Psoas muscle (tissue), 8 donors: Measurements from ENCODE around the gene CCAR1. TPM values are rescaled to one million over a fixed set of nuclear protein-coding genes. Genes with fewer than 3 reads are reported as not detected.

Source experiments
- ATAC-seq, 4 donors: fragments of 200-7000 bp; cut with Tn5 transposase; one replicate each; pipeline ENCODE4 v1.9.1; 2020; ENCODE audit warnings: moderate library complexity in 3 of 4, mild to moderate bottlenecking in 2 of 4
- DNase-seq, 2 donors: peaks; one replicate each; pipeline ENCODE4 v3.0.0-alpha.2; 2020
- H3K27ac ChIP-seq: fragments of 200-600 bp; one replicate; pipeline ENCODE4 v1.8.0; 2022
- H3K27me3 ChIP-seq, 3 donors: fragments of 200-600 bp in 1 of 3; one replicate each; pipeline versions ENCODE4 v1.6.1 to v1.8.0; 2013 to 2022; ENCODE audit warnings: low read length in 2 of 3, mild to moderate bottlenecking in 2 of 3, moderate library complexity in 1 of 3; ENCODE audit not compliant: insufficient read depth in 3 of 3
- H3K36me3 ChIP-seq, 2 donors: fragments of 200-600 bp in 1 of 2; one replicate each; pipeline versions ENCODE4 v1.6.1 to v1.8.0; 2013 to 2022; ENCODE audit warnings: low read depth in 1 of 2, mild to moderate bottlenecking in 1 of 2, moderate library complexity in 1 of 2; ENCODE audit not compliant: insufficient read depth in 1 of 2
- H3K4me1 ChIP-seq: fragments of 200-600 bp; one replicate; pipeline ENCODE4 v1.8.0; 2022
- H3K4me3 ChIP-seq: fragments of 200-600 bp; one replicate; pipeline ENCODE4 v1.8.0; 2022; ENCODE audit warnings: mild to moderate bottlenecking
- H3K9me3 ChIP-seq: fragments of 200-600 bp; one replicate; pipeline ENCODE4 v1.8.0; 2022
- WGBS, 3 donors: extraction: QIAGEN DNeasy Blood & Tissue Kit; methylation state at CpG; one replicate each; pipeline versions ENCODE4 v1.1.6 to v1.1.7; 2013; 5-methylcytosine and 5-hydroxymethylcytosine counted together
- intact Hi-C, 2 donors: fragments of 100-400 bp; cut with DNase I; formaldehyde crosslinking; loops; one replicate each; pipeline versions ENCODE4 v1.11.0 to v1.14.2; 2022
- polyA plus RNA-seq, 3 donors: library from polyadenylated mRNA; stranded (reverse); fragments of 200-250 nt; gene quantifications; one replicate each; pipeline ENCODE4 v1.2.3, GENCODE V29; 2013
- total RNA-seq, 4 donors: library from RNA; stranded (reverse); fragmentation: NEBNext Ultra II Directional in 2 of 4; extraction: Animal tissue kit (Norgen Biotek cat#: 25700) in 2 of 4; gene quantifications; one replicate each; pipeline versions ENCODE4 v1.2.1 to v1.2.4, GENCODE V29; 2021 to 2023
- TF ChIP-seq, protein P1 (sequence below): fragments of 200-600 bp; IDR thresholded peaks from one replicate; pipeline ENCODE4 v1.8.0; 2022; ENCODE audit warnings: antibody characterized with exemption
- donor health status: healthy with polysubstance abuse.
- donor health status: DM: no; HTN: no; CAD: no; lungs with moderate emphysema.
- donor health status: Bipolar disorder and iron deficiency.
- donor health status: healthy.
- donor health status: DM: yes; HTN: yes; CAD: no.
- donor health status: DM: no; HTN: no; CAD: no.
- donor health status: DM: no; HTN: no; CAD: no.
- donor health status: DM: yes; HTN: yes; CAD: no.

CCAR1 gene
- total and polyA plus RNA-seq, 7 donors = 22.1 to 52.8 (median 31.0) TPM

DNA sequence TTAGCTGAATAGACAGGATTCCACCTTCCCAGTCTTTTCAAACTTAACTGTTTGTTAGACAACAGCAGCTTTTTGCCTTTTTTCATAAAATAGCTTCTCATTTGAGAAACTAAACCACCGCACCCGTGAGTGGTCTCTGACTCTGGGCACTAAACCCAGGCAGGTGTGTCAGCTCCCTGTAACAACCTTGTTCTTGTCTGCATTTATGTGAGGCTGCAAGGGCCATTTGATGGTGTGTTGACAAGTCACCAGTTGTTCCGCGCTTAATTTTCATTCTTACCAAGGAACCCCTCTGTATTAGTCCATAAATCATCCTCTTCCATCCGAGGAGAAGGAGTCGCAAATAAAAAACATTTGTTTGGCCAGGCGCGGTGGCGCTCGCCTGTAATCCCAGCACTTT is 107.8 kb downstream of the CCAR1 start:
- no peaks in the 10 kb centered on the region for H3K9me3 ChIP-seq
- DNase-seq (no peak), ATAC-seq (no peak)
- peaks cover 3% of the 10 kb centered on the region for H3K4me1 ChIP-seq
- TF ChIP-seq, protein P1, sequence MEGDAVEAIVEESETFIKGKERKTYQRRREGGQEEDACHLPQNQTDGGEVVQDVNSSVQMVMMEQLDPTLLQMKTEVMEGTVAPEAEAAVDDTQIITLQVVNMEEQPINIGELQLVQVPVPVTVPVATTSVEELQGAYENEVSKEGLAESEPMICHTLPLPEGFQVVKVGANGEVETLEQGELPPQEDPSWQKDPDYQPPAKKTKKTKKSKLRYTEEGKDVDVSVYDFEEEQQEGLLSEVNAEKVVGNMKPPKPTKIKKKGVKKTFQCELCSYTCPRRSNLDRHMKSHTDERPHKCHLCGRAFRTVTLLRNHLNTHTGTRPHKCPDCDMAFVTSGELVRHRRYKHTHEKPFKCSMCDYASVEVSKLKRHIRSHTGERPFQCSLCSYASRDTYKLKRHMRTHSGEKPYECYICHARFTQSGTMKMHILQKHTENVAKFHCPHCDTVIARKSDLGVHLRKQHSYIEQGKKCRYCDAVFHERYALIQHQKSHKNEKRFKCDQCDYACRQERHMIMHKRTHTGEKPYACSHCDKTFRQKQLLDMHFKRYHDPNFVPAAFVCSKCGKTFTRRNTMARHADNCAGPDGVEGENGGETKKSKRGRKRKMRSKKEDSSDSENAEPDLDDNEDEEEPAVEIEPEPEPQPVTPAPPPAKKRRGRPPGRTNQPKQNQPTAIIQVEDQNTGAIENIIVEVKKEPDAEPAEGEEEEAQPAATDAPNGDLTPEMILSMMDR = no peak
- H3K4me3 ChIP-seq = no peak overlapping the region
- WGBS, 3 donors = 82 to 86% (median 83%) methylated on average over 10 of the region's 10 CpGs
- peaks cover 0 to 2% (median 0%) of the 10 kb centered on the region in 3 donors for H3K27me3 ChIP-seq
- no peak overlapping the region for H3K27ac ChIP-seq
- intact Hi-C loops = no loop called here
- H3K36me3 ChIP-seq = no peaks in the 10 kb centered on the region

GRCh38 chr10:68829521-68829920 is 108.5 kb downstream of the CCAR1 start:
- Histone ChIP-seq H3K4me1 (peaks cover 3% of the 10 kb centered on the region), H3K27me3 (peaks cover 0 to 2% (median 0%) of the 10 kb centered on the region in 3 donors), H3K36me3 (no peaks in the 10 kb centered on the region), H3K27ac (no peak overlapping the region), H3K4me3 (no peak overlapping the region), H3K9me3 (no peaks in the 10 kb centered on the region)
- TF ChIP-seq, protein P1 = no peak
- intact Hi-C loops = no loop called here
- ATAC-seq (no peak), DNase-seq (no peak)
- 45 to 53% (median 46%) methylated on average over 6 of the region's 6 CpGs for WGBS, 3 donors

DNA sequence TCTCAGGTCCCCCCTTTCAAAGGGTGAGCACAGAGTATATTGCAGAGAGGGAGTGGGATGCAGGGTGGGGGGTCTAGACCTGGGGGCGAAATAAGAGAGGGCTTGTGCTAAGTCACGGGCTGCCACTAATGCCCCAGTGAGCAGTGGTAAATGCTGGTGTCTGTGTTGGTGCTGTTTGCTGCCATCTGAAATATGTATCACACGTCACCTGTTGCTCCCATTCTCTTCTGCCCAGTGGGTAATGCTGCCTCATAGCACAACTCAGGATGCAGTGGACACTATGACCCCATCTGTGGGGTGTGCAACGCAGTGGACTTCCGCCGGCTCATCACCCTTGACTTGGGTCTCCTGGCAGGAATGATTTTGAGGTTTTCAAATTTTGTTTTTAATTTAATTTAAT is 108.9 kb downstream of the CCAR1 start:
- DNase-seq (no peak), ATAC-seq (no peak)
- Histone ChIP-seq H3K4me1 (peaks cover 3% of the 10 kb centered on the region), H3K4me3 (no peak overlapping the region), H3K9me3 (no peaks in the 10 kb centered on the region), H3K36me3 (no peaks in the 10 kb centered on the region), H3K27ac (no peak overlapping the region), H3K27me3 (peaks cover 0 to 2% (median 0%) of the 10 kb centered on the region in 3 donors)
- TF ChIP-seq, protein P1 = no peak
- 72 to 81% (median 76%) methylated on average over 6 of the region's 6 CpGs for WGBS, 3 donors
- intact Hi-C loops = no loop called here

GRCh38 chr10:68831961-68832455 is 111.0 kb downstream of the CCAR1 start:
- Histone ChIP-seq H3K36me3 (no peaks in the 10 kb centered on the region), H3K9me3 (no peaks in the 10 kb centered on the region), H3K4me1 (peaks cover under 1% of the 10 kb centered on the region), H3K27ac (no peak overlapping the region), H3K4me3 (no peak overlapping the region), H3K27me3 (no peaks in the 10 kb centered on the region)
- WGBS, 3 donors = 82 to 84% (median 82%) methylated on average over 5 of the region's 5 CpGs
- DNase-seq = no peak
- no peak for ATAC-seq
- TF ChIP-seq, protein P1 = no peak
- intact Hi-C loops = no loop called here

- DNase-seq = no peak
- Histone ChIP-seq H3K9me3 (no peaks in the 10 kb centered on the region), H3K36me3 (no peaks in the 10 kb centered on the region), H3K27ac (no peak overlapping the region), H3K4me3 (no peak overlapping the region), H3K4me1 (no peaks in the 10 kb centered on the region), H3K27me3 (no peaks in the 10 kb centered on the region)
- ATAC-seq = no peak
- WGBS, 3 donors = 89 to 94% (median 90%) methylated on average over 4 of the region's 4 CpGs
- intact Hi-C loops = no loop called here
- TF ChIP-seq, protein P1 = no peak
These were observed 111.6 kb downstream of the CCAR1 start for GRCh38 chr10:68832601-68833000.
